ENCODE measurements around the gene TOGARAM1. TPM values are rescaled to one million over a fixed set of nuclear protein-coding genes. Genes with fewer than 3 reads are reported as not detected.
A peak's percentile ranks its signal among the peaks of the same experiment; 100 is the strongest.

The TOGARAM1 gene
- total RNA-seq, 2 experiments from 2014 or later, result 5.5 to 7.9 TPM

- H3K27me3 Mint-ChIP-seq, result no peaks in the 10 kb centered on the region
- H3K9me3 Mint-ChIP-seq, result peaks cover 7% of the 10 kb centered on the region
- CTCF ChIA-PET, result no interaction called here
- H3K27ac Mint-ChIP-seq, result no peak overlapping the region
- no peak overlapping the region for H3K4me3 Mint-ChIP-seq
- peaks cover 33% of the 10 kb centered on the region for H3K4me1 Mint-ChIP-seq (ENCODE audit: low read depth)
- POLR2A ChIA-PET, result interaction anchor here (1.2 kb wide), 1 partner anchor 24 kb away, joined by 4 read pairs; the partner anchor contains the start of genes KLHL28 and TOGARAM1
- intact Hi-C loops (cut with micrococcal nuclease), result no loop called here
- DNase-seq, result no peak
- peaks cover 64% of the 10 kb centered on the region for H3K36me3 Mint-ChIP-seq (ENCODE audit: low read depth)
- ATAC-seq, result no peak
- TF ChIP-seq, protein P1, sequence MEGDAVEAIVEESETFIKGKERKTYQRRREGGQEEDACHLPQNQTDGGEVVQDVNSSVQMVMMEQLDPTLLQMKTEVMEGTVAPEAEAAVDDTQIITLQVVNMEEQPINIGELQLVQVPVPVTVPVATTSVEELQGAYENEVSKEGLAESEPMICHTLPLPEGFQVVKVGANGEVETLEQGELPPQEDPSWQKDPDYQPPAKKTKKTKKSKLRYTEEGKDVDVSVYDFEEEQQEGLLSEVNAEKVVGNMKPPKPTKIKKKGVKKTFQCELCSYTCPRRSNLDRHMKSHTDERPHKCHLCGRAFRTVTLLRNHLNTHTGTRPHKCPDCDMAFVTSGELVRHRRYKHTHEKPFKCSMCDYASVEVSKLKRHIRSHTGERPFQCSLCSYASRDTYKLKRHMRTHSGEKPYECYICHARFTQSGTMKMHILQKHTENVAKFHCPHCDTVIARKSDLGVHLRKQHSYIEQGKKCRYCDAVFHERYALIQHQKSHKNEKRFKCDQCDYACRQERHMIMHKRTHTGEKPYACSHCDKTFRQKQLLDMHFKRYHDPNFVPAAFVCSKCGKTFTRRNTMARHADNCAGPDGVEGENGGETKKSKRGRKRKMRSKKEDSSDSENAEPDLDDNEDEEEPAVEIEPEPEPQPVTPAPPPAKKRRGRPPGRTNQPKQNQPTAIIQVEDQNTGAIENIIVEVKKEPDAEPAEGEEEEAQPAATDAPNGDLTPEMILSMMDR (IDR thresholded peaks at IDR 0.05), result no peak
Measured at GRCh38 chr14:44937547-44937946, 24.4 kb upstream of the TOGARAM1 start.

- DNase-seq (no peak), ATAC-seq (no peak)
- Mint-ChIP-seq H3K36me3 (ENCODE audit: low read depth) (peaks cover 66% of the 10 kb centered on the region), H3K4me1 (ENCODE audit: low read depth) (peaks cover 30% of the 10 kb centered on the region), H3K9me3 (peaks cover 7% of the 10 kb centered on the region), H3K27me3 (no peaks in the 10 kb centered on the region), H3K4me3 (no peak overlapping the region), H3K27ac (no peak overlapping the region)
- CTCF ChIA-PET, result no interaction called here
- TF ChIP-seq, protein P1 (IDR thresholded peaks at IDR 0.05), result no peak
- POLR2A ChIA-PET, result no interaction called here
- intact Hi-C loops (cut with micrococcal nuclease), result no loop called here
Measured at GRCh38 chr14:44940211-44940610, 21.8 kb upstream of the TOGARAM1 start.

GRCh38 chr14:44940944-44941343, 21.0 kb upstream of the TOGARAM1 start:
- Mint-ChIP-seq H3K27ac (peak overlapping the region; percentile 7), H3K4me3 (no peak overlapping the region), H3K9me3 (peaks cover 7% of the 10 kb centered on the region), H3K27me3 (no peaks in the 10 kb centered on the region), H3K36me3 (ENCODE audit: low read depth) (peaks cover 73% of the 10 kb centered on the region), H3K4me1 (ENCODE audit: low read depth) (peaks cover 34% of the 10 kb centered on the region)
- ChIA-PET CTCF (no interaction called here), POLR2A (no interaction called here)
- intact Hi-C loops (cut with micrococcal nuclease), result no loop called here
- no peak for ATAC-seq
- TF ChIP-seq, protein P1 (IDR thresholded peaks at IDR 0.05), result no peak
- DNase-seq, result no peak

DNA sequence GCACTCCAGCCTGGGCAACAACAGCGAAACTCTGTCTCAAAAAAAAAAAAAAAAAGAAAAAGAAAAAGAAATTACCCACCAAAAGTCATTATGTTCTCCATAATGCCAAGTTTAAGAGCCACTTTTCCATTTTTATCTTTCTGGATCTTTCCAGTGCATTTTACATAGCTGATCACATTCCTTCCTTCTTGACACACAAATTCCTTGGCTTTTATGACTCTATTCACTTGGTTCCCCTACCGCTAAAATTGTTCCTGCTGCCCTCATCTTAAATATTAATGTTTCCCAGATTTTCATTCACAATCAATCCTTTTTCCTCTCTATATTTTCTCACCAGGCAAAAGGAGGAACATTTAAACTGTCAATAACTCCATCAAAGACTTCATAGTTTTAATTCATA, 20.4 kb upstream of the TOGARAM1 start:
- TF ChIP-seq, protein P1 (IDR thresholded peaks at IDR 0.05), result no peak
- Mint-ChIP-seq H3K36me3 (ENCODE audit: low read depth) (peaks cover 67% of the 10 kb centered on the region), H3K27ac (no peak overlapping the region), H3K4me3 (no peak overlapping the region), H3K9me3 (peaks cover 7% of the 10 kb centered on the region), H3K4me1 (ENCODE audit: low read depth) (peaks cover 28% of the 10 kb centered on the region), H3K27me3 (no peaks in the 10 kb centered on the region)
- intact Hi-C loops (cut with micrococcal nuclease), result no loop called here
- POLR2A ChIA-PET, result no interaction called here
- ATAC-seq, result no peak
- no peak for DNase-seq
- CTCF ChIA-PET, result no interaction called here

DNA sequence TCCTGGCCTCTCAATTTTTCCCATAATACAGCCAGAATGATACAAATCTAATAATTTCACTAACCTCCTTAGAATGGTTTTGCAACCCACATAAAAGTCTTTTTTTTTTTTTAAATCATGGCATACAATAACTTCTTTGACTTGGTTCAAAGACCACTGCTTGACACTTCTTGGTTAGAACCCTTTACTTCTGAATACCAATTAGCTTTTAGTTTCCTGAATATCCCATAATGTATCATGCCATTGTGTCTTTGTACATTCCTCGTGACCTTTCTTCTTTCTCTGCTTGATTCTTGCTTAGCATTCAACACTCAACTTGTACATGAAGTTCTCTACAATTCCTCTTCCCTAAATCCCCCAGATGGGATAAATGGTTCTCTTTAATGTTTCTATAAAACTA, 19.6 kb upstream of the TOGARAM1 start:
- TF ChIP-seq, protein P1 (IDR thresholded peaks at IDR 0.05), result no peak
- intact Hi-C loops (cut with micrococcal nuclease), result no loop called here
- Mint-ChIP-seq H3K27ac (no peak overlapping the region), H3K36me3 (ENCODE audit: low read depth) (peaks cover 71% of the 10 kb centered on the region), H3K4me1 (ENCODE audit: low read depth) (peaks cover 27% of the 10 kb centered on the region), H3K9me3 (peaks cover 7% of the 10 kb centered on the region), H3K4me3 (no peak overlapping the region), H3K27me3 (no peaks in the 10 kb centered on the region)
- no peak for DNase-seq
- CTCF ChIA-PET, result no interaction called here
- ATAC-seq, result no peak
- POLR2A ChIA-PET, result no interaction called here

All from activated CD8-positive, alpha-beta T cell treated with anti-CD3 and anti-CD28 coated beads for 36 hours (primary cell).